Upper lobe of left lung (tissue), 4 donors: ENCODE measurements around the gene CXCR4.

Experiments used
- CTCF ChIP-seq, 6 experiments: fragments of 450-650 bp in 4 of 6; fragments of 200-600 bp in 2 of 6; sonication (generic) in 2 of 6; IDR thresholded peaks; one replicate each; pipeline ENCODE4 v1.5.1; 2016 to 2019; ENCODE audit warnings: antibody characterized with exemption in 6 of 6
- POLR2AphosphoS5 ChIP-seq, 2 donors: sonication (generic); formaldehyde crosslinking; IDR thresholded peaks; one replicate each; pipeline ENCODE4 v1.5.1; 2017; ENCODE audit warnings: antibody characterized with exemption in 2 of 2

GRCh38 chr2:136136931-136137330, 19.0 kb upstream of the CXCR4 start:
- TF ChIP-seq CTCF (IDR thresholded peaks at IDR 0.05) (no peak), POLR2AphosphoS5 (IDR thresholded peaks at IDR 0.05) (no peak)
